Myocyte (in vitro differentiated cells): ENCODE results near the gene GSTM5. TPM values are rescaled to one million over a fixed set of nuclear protein-coding genes. Genes with fewer than 3 reads are reported as not detected.
"Not testable (repeated sequence)": the region's sequence is repeated elsewhere in the genome, so short reads cannot be mapped to it uniquely, and the experiment has no call there.

Source experiments
- DNase-seq: peaks from one replicate; pipeline ENCODE4 v3.0.0-alpha.2; 2012; ENCODE audit warnings: low read depth
- polyA plus RNA-seq: library from polyadenylated mRNA; unstranded; fragments of >200 nt; gene quantifications from one replicate; pipeline ENCODE4 v1.2.1, GENCODE V29; 2012; ENCODE audit warnings: missing spikeins
- total RNA-seq: library from RNA; depleted of rRNA; stranded (reverse); fragments of >200 nt; gene quantifications from 2 replicates; pipeline ENCODE4 v1.2.3, GENCODE V29; 2014

Gene GSTM5
- not detected in 2 replicates for total RNA-seq
- polyA plus RNA-seq: 0.19 TPM

DNA sequence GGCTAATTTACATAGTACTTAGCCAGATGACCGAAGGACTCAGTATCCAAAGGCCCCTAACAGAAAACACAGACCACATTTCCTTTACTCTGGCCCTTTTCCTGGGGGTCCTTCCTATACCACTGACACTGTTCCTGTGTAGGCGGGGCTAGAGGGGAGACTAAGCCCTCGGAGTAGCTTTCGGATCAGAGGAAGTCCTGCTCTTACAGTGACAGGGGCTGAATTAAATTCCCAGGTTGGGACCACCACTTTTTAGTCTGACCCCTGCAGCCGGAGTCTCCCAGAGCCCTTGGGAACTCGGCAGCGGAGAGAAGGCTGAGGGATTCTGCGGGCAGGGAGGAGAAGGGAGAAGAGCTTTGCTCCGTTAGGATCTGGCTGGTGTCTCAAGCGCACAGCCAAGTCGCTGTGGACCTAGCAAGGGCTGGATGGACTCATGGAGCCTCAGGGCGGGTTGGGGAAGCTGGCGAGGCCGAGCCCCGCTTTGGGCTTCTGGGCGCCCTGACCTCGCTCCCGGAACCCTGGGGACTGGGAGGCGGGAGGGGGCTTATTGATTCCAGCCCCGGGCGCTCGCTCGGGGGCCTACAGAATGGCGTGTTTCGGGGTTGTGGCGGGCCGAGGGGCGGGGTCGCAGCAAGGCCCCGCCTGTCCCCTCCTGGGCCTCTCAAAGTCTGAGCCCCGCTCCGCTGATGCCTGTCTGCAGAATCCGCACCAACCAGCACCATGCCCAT, at the start of gene GSTM5:
Gene GSTM5 (plus strand): TSS at position 659 of the 728 bp plus-strand sequence. CDS start 62 bp downstream, at position 721.
- not testable (repeated sequence) for DNase-seq

DNA sequence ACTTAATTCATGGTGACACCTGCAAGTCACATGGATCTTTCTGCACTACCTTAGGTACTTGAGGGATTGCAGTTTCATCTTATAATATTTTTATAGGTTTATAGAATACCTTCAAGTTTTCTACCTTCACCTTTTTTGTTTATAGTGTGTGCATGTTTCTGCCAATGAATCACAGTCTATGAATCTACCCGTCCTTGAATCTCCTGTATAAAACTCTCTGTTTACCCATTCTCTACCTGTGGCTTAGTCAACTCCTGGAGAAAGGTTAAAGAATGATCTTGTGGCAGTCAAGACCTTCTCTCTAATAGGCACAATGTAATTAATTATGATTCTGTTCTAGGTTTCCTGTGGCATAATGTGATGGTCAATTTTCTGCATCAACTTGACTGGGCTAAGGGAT, 47.4 kb upstream of the GSTM5 start:
- no peak for DNase-seq

DNA sequence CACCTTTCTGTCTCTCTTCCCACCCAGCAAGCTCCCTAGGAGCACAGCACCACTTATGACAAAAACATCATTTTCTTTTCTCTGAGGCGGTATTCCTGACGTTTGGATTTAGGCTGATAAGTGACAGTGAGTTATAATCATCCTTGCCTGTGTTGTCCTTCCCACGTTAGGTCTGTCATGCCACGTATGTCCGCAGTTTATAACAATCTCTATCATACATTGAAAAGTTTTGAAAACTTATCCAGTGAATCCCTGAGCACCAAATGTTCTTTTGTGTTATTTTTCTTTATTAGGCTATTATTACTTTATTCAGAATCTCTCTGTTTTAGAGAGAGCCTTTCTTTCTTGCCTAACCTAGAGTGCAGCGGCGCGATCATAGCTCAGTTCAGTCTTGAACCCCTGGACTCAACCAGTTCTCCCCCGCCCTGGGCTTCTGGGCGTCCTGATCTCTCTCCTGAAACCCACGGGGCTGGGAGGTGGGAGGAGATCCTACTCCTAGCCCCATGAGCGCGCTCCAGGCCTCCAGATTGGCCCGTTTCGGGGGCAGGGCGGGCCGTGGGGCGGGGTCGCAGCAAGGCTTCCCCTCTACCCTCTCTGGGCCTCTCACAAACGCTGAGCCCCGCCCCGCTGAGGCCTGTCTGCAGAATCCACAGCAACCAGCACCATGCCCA, 44.5 kb upstream of the GSTM5 start, which contains the start of gene GSTM2:
Gene GSTM2 (plus strand): TSS at position 606 of the 671 bp plus-strand sequence. CDS start 59 bp downstream, at position 665.
- DNase-seq: peak; percentile 91

DNA sequence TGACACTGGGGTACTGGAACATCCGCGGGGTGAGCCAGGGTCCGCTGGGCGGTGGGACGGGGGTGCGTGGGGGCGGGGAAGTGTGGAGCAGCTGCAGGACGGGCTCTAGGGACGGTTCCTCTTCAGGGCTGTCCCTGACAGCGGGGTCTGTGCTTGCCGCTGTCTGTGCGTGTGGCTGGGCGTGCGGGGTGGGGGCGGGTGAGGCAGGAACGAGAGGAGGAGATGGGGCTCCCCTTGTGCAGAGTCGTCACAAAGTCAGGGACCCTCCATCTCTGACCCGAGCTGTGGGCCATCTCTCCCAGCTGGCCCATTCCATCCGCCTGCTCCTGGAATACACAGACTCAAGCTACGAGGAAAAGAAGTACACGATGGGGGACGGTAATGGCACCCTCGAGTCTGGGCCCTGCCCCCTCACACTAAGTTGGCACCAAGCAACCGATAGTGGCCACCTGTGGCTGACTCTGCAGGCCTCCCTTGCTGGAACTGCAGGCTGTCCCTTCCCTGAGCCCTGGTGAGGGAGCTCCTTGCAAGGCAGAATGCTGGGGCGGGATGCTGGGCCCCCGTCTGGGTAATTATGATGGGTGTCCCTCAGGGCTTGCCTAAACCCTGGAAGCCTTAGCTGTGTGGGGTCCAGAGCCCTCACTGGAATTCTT, 43.8 kb upstream of the GSTM5 start:
- DNase-seq: no peak

DNA sequence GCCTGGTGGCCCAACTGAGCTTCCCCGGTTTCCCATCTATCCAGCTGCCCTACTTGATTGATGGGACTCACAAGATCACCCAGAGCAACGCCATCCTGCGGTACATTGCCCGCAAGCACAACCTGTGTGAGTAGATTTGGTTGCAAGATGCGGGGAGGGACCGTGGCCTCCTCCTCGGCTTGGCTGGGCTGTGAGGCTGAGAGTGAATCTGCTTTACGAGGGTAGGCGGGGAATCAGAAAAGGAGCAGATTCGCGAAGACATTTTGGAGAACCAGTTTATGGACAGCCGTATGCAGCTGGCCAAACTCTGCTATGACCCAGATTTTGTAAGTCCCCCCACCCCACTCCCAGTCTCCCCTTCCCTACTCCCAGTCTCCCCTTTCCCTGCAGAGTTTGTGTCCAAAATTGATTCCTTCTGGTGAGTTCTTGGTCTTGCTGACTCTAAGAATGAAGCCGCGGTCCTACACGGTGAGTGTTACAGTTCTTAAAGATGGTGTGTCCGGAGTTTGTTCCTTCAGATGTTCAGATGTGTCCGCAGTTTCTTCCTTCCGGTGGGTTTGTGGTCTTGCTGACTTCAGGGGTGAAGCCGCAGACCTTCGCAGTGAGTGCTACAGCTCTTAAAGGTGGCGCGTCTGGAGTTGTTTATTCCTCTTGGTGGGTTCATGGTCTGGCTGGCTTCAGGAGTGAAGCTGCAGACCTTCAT, 42.7 kb upstream of the GSTM5 start:
- DNase-seq: no peak

DNA sequence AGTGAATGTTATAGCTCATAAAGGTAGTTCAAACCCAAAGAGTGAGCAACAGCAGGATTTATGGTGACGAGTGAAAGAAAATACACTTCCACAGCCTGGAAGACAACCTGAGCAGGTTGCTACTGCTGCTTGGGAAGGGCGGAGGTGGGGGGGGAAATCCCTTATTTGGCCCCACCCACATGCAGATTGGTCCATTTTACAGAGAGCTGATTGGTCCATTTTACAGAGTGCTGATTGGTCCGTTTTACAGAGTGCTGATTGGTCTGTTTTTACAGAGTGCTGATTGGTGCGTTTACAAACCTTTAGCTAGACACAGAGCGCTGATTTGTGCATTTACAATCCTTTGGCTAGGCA, 42.1 kb upstream of the GSTM5 start:
- DNase-seq: not testable (repeated sequence)

DNA sequence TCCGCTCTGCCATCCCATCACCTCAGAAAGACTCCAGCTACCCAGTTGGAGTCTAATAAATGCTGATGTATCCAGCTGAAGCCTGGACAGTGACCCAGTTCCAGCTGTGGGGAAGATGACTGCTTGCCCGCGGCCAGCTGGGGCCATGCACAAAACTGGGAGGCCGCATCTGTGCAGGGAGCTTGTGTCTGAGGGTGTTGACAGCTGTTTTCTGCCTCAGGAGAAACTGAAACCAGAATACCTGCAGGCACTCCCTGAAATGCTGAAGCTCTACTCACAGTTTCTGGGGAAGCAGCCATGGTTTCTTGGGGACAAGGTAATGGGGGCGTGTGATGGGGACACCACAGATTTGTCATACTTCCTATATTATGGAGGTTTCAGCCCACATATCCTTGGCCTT, 41.0 kb upstream of the GSTM5 start:
- no peak for DNase-seq

DNA sequence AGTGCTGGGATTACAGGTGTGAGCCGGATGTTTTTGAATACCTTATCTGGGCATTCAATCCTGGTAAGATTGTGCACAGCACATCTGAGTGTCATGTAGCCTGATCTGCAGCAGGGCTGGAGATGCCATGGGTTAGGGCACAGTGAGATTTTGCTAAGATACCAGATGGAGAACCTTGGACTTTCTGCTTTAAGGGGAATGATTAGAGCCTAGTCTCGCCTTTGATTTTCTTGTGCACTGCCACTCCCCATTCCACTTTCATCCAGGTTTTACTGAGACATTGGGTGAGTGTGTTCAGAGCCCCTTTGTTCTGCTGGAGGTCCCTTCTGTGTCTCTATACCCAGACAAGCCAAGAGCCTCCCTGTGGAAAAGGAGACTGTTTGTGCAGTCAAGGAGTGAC, 38.2 kb upstream of the GSTM5 start:
- DNase-seq: not testable (repeated sequence)

DNA sequence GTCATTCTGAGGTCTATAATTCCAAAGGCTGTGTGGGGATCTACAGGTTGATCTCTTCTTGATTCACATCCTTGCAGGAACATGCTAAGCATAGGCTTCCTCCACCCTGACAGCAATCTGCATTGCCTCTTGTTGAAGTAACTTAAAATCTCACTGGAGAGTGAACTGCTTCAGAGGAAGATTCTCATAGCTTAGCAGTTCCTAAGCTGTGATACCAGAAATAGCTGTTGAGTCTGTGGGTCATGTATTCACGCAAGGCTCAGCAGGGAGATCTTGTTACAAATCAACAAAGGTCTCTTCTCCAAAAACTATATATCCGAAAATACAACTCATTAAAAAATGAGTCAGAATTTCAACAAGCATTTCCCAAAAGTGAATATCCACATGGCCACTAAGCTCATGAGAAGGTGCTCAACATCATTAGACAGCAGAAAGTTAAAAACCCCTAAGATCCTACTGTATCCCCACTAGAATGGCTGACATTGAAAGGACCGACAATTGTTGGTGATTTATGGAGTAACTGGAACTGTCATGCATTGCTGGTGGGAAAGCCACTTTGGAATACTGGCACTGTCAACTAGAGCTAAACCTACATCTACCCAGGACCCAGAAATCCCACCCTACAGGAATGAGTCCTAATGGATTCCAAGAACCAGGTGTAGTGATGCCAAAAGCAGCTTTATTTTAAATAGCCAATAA, 35.2 kb upstream of the GSTM5 start:
- DNase-seq: peak; percentile 54

DNA sequence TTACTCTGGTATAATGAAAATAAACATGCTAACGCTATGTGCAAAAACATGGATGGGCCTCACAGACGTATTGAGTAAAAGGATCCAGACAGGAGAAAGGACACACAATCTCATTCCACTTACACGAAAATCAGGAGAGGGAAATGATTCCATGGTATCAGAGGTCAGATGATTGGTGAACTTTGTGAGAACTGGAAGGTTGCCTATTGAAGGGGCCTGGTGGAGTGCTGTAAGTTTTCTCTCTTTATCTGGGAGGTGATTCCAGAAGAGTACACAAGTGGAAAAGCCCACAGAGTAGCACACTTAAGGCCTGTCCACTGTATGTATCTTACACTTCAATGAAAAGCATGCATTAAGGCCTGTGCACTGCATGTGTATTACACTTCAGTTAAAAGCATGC, 34.6 kb upstream of the GSTM5 start:
- DNase-seq: no peak

DNA sequence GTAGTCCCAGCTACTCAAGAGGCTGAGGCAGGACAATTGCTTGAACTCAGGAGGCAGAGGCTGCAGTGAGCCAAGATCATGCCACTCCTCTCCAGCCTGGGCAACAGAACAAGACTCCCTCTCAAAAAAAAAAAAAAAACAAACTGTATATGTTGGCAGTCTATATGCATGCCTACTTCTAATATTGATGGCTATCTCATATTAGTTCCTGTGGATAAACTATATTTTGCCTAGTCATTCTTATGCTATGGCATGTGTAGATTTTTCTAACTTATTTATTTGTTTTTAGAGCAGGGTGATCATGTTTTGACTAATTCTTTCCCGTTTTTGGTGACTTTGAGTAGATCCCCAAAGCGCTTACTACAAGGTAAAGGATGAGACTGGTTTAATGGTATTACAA, 33.4 kb upstream of the GSTM5 start:
- DNase-seq: not testable (repeated sequence)

DNA sequence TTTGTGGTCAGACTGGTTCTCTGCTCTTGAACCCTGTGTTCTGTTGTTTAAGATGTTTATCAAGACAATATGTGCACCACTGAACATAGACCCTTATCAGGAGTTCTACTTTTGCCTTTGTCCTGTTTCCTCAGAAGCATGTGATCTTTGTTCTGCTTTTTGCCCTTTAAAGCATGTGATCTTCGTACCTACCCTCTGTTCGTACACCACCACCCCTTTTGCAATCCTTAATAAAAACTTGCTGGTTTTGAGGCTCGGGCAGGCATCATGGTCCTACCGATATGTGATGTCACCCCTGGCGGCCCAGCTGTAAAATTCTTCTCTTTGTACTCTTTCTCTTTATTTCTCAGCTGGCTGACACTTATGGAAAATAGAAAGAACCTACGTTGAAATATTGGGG, 27.3 kb upstream of the GSTM5 start:
- DNase-seq: not testable (repeated sequence)

DNA sequence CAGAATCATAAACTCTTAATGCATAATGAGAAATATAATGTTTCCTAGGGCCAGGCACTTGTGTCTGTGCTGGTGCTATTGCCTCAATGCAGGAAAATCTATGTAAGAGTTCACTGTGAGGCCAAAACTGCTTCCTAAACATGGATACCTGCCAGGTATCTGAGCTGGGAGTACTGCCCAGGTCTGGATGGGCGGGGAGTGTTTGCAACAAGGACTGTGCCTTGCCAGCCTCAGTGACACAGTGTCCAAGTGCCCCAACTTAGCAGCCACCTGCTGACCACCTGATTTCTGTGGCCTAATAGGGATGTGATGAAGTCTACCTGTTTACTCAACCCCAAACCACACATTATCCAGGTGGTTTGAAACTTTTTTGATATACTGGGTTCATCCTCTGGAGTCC, 26.7 kb upstream of the GSTM5 start:
- DNase-seq: not testable (repeated sequence)

DNA sequence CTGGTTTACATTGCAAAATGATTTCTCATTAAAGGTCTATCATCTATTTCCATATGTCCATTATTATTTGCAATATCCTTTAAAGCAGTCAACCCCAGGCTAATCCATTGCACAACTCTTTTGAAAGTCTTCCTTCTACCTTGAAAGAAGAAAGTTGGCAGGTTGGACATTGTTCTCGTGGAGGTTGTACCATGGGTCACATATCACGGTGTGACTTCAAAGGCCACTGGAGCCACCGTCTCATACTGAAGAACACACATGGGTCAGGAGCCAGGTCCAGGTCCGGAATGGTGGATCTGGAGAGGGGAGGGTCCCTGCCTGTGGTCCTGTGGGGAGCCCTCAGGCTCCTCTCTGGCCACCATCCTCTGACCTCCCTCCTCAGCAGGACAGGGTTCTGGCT, 26.2 kb upstream of the GSTM5 start:
- DNase-seq: not testable (repeated sequence)

DNA sequence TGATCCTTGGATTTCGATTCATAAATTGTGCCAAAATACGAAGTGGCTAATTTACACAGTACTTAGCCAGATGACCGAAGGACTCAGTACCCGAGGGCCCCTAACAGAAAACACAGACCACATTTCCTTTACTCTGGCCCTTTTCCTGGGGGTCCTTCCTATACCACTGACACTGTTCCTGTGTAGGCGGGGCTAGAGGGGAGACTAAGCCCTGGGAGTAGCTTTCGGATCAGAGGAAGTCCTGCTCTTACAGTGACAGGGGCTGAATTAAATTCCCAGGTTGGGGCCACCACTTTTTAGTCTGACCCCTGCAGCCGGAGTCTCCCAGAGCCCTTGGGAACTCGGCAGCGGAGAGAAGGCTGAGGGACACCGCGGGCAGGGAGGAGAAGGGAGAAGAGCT, 24.9 kb upstream of the GSTM5 start:
- DNase-seq: not testable (repeated sequence)

DNA sequence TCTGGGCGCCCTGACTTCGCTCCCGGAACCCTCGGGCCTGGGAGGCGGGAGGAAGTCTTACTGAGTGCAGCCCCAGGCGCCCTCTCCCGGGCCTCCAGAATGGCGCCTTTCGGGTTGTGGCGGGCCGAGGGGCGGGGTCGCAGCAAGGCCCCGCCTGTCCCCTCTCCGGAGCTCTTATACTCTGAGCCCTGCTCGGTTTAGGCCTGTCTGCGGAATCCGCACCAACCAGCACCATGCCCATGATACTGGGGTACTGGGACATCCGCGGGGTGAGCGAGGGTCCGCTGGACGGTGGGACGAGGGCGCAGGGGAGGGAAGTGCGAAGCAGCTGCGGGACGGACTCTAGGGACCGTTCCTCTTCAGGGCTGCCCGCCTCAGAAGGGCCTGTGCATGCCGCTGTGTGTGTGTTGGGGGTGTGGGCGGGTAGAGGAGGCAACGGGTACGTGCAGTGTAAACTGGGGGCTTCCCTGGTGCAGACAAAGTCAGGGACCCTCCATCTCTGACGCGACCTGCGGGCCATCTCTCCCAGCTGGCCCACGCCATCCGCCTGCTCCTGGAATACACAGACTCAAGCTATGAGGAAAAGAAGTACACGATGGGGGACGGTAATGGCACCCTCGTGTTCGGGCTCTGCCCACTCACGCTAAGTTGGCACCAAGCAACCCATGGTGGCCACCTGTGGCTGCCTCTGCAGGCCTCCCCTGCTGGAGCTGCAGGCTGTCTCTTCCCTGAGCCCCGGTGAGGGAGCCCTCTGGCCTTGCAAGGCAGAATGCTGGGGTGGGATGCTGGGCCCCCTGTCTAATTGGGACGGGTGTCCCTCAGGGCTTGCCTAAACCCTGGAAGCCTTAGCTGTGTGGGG, 24.2 kb upstream of the GSTM5 start, which contains the start of gene GSTM1:
Gene GSTM1 (plus strand): TSS at position 177 of the 859 bp plus-strand sequence. CDS start 57 bp downstream, at position 234.
- peak; percentile 5 for DNase-seq

DNA sequence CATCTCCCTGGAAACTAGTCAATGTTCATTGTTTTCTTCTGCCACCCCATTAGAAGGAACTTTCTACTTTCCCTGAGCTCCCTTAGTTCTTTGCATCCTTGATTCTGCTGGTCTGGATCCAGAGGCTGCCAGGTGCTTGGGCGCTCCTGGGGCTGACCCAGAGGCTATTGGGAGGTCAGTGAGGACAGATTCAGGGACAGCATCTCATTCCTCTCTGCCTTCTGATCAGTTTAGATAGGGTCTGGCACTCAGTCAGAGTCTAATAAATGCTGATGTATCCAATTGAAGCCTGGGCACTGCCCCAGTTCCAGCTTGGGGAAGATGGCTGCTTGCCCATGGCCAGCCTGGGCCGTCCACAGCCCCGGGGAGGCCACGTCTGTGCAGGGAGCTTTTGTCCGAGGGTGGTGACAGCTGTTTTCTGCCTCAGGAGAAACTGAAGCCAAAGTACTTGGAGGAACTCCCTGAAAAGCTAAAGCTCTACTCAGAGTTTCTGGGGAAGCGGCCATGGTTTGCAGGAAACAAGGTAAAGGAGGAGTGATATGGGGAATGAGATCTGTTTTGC, 22.1 kb upstream of the GSTM5 start:
- peak; percentile 8 for DNase-seq

DNA sequence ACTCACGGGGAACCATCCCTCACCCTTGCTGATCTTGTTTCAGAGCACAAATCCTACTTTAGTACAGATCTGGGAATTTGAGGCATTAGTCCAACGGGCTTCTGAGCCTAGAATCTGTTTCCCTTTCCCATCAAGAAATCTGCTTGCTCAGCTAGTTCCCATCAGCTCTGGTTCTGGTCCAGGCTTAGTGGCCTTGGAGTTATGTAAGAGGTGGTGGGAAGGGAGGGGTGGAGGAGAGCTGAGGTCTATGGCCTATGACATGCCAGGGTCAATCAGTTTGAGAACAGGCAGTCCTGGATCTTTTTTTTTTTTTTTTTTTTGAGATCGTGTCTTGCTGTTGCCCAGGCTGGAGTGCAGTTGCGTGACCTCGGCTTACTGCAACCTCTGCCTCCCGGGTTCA, 20.3 kb upstream of the GSTM5 start:
- DNase-seq: no peak

DNA sequence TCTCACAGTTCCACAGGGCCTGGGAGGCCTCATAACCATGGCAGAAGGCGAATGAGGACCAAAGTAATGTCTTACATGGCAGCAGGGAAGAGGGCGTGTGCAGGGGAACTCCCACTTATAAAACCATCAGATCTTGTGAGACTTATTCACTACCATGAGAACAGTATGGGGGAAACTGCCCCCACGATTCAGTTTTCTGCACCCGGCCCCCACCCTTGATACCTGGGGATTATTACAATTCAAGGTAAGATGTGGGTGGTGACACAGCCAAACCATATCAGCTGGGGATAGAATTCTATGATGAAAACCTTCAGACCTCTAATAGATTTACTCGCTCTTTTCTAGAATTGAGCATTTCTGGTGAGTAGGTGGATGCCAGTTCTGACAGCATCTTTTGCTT, 17.7 kb upstream of the GSTM5 start:
- not testable (repeated sequence) for DNase-seq
